HG02973 (cell line): ENCODE measurements around the gene KPNA1.
"Not testable (repeated sequence)": the region's sequence is repeated elsewhere in the genome, so short reads cannot be mapped to it uniquely, and the experiment has no call there.

Experiments used
- ATAC-seq: cut with Tn5 transposase; IDR thresholded peaks from one replicate; pipeline ENCODE4 v1.9.1; 2021; ENCODE audit warnings: moderate library complexity; ENCODE audit not compliant: unreplicated experiment

Gene KPNA1

GRCh38 chr3:122481390-122481789, 33.3 kb downstream of the KPNA1 start:
- no peak for ATAC-seq

- no peak for ATAC-seq
Observed at GRCh38 chr3:122476532-122476931, 38.2 kb downstream of the KPNA1 start.

- no peak for ATAC-seq
Observed at GRCh38 chr3:122475316-122475715, 39.4 kb downstream of the KPNA1 start.

- no peak for ATAC-seq
Observed at GRCh38 chr3:122469659-122470058, 45.1 kb downstream of the KPNA1 start.

- peak; percentile 58 for ATAC-seq
Observed at GRCh38 chr3:122468896-122469533, 45.7 kb downstream of the KPNA1 start.

- ATAC-seq = no peak
Observed at GRCh38 chr3:122466701-122467240, 48.0 kb downstream of the KPNA1 start.

- ATAC-seq = no peak
Observed at GRCh38 chr3:122464659-122465058, 50.1 kb downstream of the KPNA1 start.

- ATAC-seq = no peak
Observed at GRCh38 chr3:122462406-122462805, 52.3 kb downstream of the KPNA1 start.

GRCh38 chr3:122461806-122462205, 52.9 kb downstream of the KPNA1 start:
- no peak for ATAC-seq

- ATAC-seq = no peak
Observed at GRCh38 chr3:122458992-122459391, 55.7 kb downstream of the KPNA1 start.

GRCh38 chr3:122457706-122458105, 57.0 kb downstream of the KPNA1 start:
- no peak for ATAC-seq

GRCh38 chr3:122456074-122456473, 58.7 kb downstream of the KPNA1 start:
- no peak for ATAC-seq

GRCh38 chr3:122451371-122451770, 63.4 kb downstream of the KPNA1 start:
- no peak for ATAC-seq

- ATAC-seq = not testable (repeated sequence)
Observed at GRCh38 chr3:122448218-122448617, 66.5 kb downstream of the KPNA1 start.

- ATAC-seq = not testable (repeated sequence)
Observed at GRCh38 chr3:122444491-122444887, 70.2 kb downstream of the KPNA1 start.

- ATAC-seq = not testable (repeated sequence)
Observed at GRCh38 chr3:122443762-122444490, 70.8 kb downstream of the KPNA1 start.

GRCh38 chr3:122443090-122443489, 71.6 kb downstream of the KPNA1 start:
- ATAC-seq = no peak

- ATAC-seq = no peak
Observed at GRCh38 chr3:122435950-122436349, 78.8 kb downstream of the KPNA1 start.

GRCh38 chr3:122430371-122430770, 84.4 kb downstream of the KPNA1 start:
- ATAC-seq = no peak

- ATAC-seq = no peak
Observed at GRCh38 chr3:122427857-122428471, 86.8 kb downstream of the KPNA1 start.

GRCh38 chr3:122421836-122422235, 92.9 kb downstream of the KPNA1 start:
- no peak for ATAC-seq

GRCh38 chr3:122421101-122421500, 93.6 kb downstream of the KPNA1 start:
- no peak for ATAC-seq
